ENCODE data around the gene APEH.

The APEH gene

GRCh38 chr3:49705390-49705960 is 31.3 kb downstream of the APEH start:
- DNase-seq (ENCODE audit: insufficient read length, low spot score) (no peak), FAIRE-seq (no peak)
- TF ChIP-seq CTCF (IDR thresholded peaks at IDR 0.05; ENCODE audit: insufficient read depth, missing control alignments), result no peak

GRCh38 chr3:49706456-49707112 is 32.4 kb downstream of the APEH start:
- no peak for TF ChIP-seq CTCF (IDR thresholded peaks at IDR 0.05; ENCODE audit: insufficient read depth, missing control alignments)
- no peak for FAIRE-seq

GRCh38 chr3:49707113-49707480 is 32.9 kb downstream of the APEH start:
- DNase-seq (ENCODE audit: insufficient read length, low spot score) (no peak), FAIRE-seq (no peak)
- no peak for TF ChIP-seq CTCF (IDR thresholded peaks at IDR 0.05; ENCODE audit: insufficient read depth, missing control alignments)

More at GRCh38 chr3:49706456-49707112, 32.4 kb downstream of the APEH start:
- DNase-seq (ENCODE audit: insufficient read length, low spot score), result no peak

GRCh38 chr3:49709852-49710251 is 35.7 kb downstream of the APEH start:
- DNase-seq (ENCODE audit: insufficient read length, low spot score), result no peak
- FAIRE-seq, result no peak
- no peak for TF ChIP-seq CTCF (IDR thresholded peaks at IDR 0.05; ENCODE audit: insufficient read depth, missing control alignments)

- FAIRE-seq, result no peak
- DNase-seq (ENCODE audit: insufficient read length, low spot score), result no peak
- TF ChIP-seq CTCF (IDR thresholded peaks at IDR 0.05; ENCODE audit: insufficient read depth, missing control alignments), result no peak
Measured at GRCh38 chr3:49711489-49711888, 37.3 kb downstream of the APEH start.

GRCh38 chr3:49712166-49712565 is 38.0 kb downstream of the APEH start:
- DNase-seq (ENCODE audit: insufficient read length, low spot score) (no peak), FAIRE-seq (no peak)
- no peak for TF ChIP-seq CTCF (IDR thresholded peaks at IDR 0.05; ENCODE audit: insufficient read depth, missing control alignments)

- TF ChIP-seq CTCF (IDR thresholded peaks at IDR 0.05; ENCODE audit: insufficient read depth, missing control alignments), result no peak
- DNase-seq (ENCODE audit: insufficient read length, low spot score), result no peak
- no peak for FAIRE-seq
Measured at GRCh38 chr3:49712631-49713317, 38.6 kb downstream of the APEH start.
